ENCODE measurements around the gene LPIN1.

LPIN1 gene

DNA sequence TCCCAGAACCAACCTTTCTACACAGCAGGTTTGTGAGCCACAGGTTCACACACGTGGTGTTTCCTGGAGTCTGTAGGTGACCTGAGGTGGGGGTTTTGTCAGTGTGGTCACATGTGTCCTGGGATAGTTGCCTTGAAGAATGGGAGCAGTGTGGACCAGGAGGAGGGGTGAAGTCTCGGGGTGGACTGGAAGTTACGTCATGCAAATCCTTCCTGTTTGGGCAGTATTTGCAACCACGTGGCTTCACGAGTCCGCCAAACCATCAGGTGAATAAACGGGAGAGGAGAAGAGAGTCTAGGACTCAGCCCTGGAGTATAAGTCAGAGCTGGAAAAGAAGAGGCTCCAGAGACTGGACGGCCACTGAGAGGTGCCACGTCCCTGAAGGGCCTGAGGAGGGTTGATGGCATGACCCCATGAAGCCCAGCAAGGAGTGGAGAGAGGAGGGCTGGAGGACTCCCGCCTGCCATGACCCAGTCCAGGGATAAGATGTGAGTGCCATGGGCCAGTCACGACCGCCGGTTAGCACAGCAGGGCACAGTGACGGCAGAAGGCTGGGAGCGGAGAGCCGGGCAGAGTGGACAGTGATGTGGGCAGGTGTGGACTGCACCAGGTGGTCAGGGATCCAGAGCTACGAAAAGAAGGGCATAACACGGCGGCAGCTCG is 16.5 kb downstream of the LPIN1 start:
- DNase-seq (ENCODE audit: low read depth in 3 of 3), result no peak

DNA sequence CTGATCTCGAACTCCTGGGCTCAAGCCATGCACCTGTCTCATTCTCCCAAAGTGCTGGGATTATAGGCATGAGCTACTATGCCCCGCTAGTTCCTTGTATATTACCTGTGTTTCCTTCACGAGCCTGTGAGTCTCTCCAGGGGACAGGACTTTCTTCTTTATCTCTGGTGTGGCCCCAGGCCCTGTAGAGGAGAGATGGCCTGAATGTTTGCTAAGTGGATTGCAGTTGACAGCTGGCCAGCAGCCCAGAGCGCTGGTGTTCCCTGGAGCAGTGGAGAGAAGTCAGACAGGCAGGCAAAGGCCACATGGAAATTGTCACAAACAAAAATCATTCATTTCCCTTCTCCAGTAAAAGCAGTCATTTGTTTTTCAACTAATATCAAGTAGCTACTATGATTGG is 17.9 kb downstream of the LPIN1 start:
- no peak for DNase-seq (ENCODE audit: low read depth in 3 of 3)

GRCh38 chr2:11764920-11765319 is 18.5 kb downstream of the LPIN1 start:
- no peak for DNase-seq (ENCODE audit: low read depth in 3 of 3)

DNA sequence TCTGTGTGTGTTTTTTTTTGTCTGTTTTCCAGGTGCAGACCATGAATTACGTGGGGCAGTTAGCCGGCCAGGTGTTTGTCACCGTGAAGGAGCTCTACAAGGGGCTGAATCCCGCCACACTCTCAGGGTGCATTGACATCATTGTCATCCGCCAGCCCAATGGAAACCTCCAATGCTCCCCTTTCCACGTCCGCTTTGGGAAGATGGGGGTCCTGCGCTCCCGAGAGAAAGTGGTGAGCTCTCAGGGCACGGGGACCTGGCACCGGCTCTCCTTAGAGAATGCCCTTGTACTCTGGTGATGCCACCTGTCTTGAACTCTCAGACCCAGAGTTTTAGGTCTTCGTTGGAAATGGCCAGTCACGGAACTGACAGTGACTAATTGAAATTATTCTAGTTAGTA is 19.1 kb downstream of the LPIN1 start:
- DNase-seq (ENCODE audit: low read depth in 3 of 3), result no peak

DNA sequence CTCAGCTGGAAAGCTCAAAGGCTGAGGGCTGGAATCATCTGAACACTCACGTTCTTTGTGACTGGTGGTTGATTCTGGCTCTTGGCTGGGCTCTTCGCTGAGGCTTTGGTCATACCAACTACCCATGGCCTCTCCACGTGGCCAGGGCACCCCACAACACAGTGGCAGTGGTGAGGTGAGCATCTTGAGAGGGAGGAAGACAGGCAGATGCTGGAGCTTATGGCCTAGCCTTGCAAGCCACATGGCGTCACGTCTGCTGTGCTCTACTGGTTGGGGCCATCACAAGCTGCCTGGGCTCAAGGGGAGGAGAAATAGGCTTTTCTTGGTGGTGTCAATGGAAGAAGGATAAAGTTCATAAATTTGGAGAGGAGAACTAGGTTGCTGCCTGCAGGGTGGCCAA is 19.6 kb downstream of the LPIN1 start:
- no peak for DNase-seq (ENCODE audit: low read depth in 3 of 3)

DNA sequence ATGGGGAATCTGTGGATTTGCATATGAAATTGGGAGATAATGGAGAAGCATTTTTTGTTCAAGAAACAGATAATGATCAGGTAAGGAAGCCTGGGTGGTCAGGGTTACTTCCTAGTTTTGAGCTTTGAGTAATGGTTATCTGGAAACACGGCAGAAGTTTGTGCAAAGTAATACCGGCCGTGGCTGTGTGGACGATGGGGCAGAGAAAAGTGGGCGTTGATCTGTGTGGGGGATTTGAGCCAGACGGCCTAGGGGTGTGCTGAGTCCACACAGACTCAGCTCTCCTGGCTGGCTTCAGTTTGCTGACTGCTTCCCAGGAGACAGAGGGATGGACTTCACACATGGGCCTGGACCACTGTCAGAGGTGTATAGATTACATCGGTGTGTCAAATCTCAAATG is 21.3 kb downstream of the LPIN1 start:
- DNase-seq (ENCODE audit: low read depth in 3 of 3), result no peak

- no peak for DNase-seq (ENCODE audit: low read depth in 3 of 3)
These were observed 22.5 kb downstream of the LPIN1 start for GRCh38 chr2:11768946-11769345.

GRCh38 chr2:11769516-11769915 is 23.1 kb downstream of the LPIN1 start:
- no peak for DNase-seq (ENCODE audit: low read depth in 3 of 3)

GRCh38 chr2:11770531-11771188 is 24.2 kb downstream of the LPIN1 start:
- no peak for DNase-seq (ENCODE audit: low read depth in 3 of 3)

- DNase-seq (ENCODE audit: low read depth in 3 of 3), result no peak
These were observed 25.7 kb downstream of the LPIN1 start for GRCh38 chr2:11771971-11772615.

DNA sequence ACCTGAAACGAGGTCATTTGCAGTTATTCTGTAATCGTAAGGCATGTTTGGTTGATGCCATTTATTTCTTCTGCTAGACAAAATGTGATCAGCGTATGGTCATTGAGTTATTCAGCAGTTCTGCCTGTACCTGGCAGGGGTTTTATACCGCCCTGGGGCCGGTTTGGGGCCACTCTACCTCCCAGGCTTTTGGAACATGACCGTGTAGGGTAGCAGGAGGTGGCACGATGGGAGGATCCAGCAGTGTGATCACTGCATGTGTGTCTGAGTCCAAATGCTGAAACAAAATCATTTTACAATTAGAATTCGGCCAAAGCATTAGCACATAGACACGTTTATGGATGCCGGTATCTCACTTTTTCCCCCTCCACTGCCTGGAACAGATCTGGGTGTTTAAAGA is 26.7 kb downstream of the LPIN1 start:
- no peak for DNase-seq (ENCODE audit: low read depth in 3 of 3)

DNA sequence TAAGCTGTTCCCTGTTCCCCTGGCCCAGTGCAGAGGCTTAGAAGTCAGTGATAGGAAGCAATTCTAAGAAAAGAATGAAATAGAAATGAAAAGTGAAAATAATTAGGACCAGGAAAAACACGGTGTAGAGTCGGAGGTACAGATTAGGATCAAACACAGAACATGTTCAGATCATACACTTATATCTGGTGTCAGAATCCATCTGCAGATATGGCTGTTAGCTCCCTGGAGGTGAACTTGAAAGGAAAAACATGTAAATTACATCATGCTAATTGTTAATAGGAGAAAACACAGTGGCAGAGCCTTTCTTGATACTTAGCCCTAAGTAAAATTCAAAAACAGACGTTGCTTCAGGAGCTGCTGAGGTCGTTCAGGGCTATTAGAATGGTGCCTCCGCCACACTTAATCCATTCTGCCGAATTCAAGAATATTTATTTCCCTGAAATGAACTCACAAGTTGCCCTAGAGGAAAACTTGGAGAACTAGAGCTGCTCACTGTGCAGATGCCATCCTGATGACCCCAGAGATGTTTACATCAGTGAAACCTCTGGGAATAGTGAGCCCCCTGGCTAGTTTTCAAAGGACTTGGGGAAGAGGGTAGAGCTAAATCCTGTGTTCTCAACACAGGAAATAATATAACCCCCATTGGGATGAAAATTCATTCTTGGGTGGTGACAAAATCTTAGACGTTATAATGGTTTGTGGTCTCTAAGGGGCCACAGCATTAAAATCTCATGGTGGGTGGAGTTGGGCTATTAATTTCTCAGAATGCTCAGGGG is 27.5 kb downstream of the LPIN1 start:
- DNase-seq (ENCODE audit: low read depth in 3 of 3), result no peak

- DNase-seq (ENCODE audit: low read depth in 3 of 3), result no peak
These were observed 28.2 kb downstream of the LPIN1 start for GRCh38 chr2:11774600-11774999.

DNA sequence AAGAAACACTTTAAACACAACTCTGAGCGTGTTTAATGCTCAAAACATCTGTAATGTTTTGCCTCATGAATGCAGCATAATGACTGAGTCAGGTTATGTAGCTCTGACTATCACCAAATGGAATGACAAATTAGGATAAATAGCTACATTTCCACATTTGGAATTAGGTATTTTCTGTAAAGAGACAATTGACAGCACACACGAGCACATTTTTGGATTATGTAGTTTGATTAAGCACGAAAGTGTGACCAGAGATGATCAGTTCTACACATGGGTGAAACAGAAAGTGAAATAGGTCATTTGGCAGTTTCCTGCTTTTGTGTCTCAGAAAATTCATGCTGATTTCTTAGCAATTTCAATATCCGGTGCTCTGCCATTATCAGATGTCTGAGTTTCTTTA is 29.0 kb downstream of the LPIN1 start:
- no peak for DNase-seq (ENCODE audit: low read depth in 3 of 3)

- DNase-seq (ENCODE audit: low read depth in 3 of 3), result no peak
These were observed 30.8 kb downstream of the LPIN1 start for GRCh38 chr2:11777066-11777782.

DNA sequence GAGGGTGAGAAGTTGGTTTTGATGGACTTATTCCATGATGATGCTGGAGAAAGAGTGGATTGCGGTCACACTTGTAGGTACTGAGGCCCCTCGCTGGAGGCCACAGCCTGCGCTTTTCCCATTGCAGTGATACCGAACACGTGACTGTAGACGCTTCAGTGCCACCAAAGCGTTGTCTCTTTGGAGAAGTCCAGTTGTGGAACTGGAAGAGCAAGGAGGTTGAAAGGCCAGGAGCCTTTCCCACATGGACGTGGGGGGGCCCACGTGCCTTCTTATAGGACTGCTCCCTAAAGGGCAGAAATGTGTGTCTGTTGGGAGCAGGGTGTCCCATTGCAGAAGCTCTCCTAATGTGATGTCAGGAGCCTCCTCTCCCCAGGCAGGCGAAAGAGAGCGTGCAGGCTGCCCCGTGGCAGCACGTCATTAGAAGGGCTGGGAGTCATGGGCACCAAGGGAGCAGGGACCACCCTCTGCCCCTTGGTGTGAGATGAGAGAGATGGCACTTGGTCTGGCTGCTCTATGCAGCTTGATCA is 31.5 kb downstream of the LPIN1 start:
- no peak for DNase-seq (ENCODE audit: low read depth in 3 of 3)

DNA sequence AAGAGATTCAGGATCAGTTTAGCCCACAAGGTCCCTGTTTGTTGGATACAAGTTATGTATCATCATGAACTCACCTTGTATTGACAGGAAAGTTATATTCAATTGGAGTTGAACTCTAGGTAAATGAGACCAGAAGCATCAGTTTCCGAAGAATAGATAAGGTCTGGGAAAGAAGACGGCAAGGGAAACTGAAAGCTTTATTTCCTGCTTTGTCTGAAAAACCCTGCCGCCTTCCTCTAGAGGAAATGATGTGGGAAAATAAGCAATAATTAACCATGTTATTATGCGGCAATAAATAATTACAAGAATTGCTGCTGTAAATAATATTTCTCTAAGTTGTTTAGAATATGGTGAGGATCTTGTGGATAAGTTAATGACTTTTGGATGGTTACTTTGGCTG is 32.0 kb downstream of the LPIN1 start:
- DNase-seq (ENCODE audit: low read depth in 3 of 3), result no peak

GRCh38 chr2:11778923-11779757 is 32.7 kb downstream of the LPIN1 start:
- DNase-seq (ENCODE audit: low read depth in 3 of 3), result peak; percentile 79 to 85 (median 82)

- no peak for DNase-seq (ENCODE audit: low read depth in 3 of 3)
These were observed 35.2 kb downstream of the LPIN1 start for GRCh38 chr2:11781602-11782001.

DNA sequence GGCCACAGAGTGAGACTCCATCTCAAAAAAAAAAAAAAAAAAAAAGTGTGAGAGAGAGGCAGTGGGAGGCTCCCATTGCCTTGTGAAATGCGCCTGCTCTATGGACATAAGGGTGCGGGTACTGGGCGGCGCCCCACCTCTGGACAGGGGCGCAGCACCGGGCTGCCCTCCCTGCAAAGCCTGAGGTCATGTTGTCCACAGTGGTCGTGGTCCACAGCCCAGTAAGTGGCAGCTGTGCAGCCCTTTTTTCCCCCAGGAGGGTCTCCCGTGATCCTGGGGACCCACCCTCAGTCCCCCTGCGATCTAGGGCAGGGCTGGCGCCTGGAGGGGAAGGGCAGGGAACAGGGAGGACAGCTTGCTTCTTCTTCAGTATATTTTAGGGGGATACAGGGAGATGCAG is 37.8 kb downstream of the LPIN1 start:
- no peak for DNase-seq (ENCODE audit: low read depth in 3 of 3)

Data from stimulated activated CD4-positive, alpha-beta T cell treated with anti-CD3 and anti-CD28 coated beads, TNF-alpha, amount 100 ng/mL, for 4 hours (primary cell).